ENCODE results near the gene IL22. TPM values are rescaled to one million over a fixed set of nuclear protein-coding genes. Genes with fewer than 3 reads are reported as not detected.

The IL22 gene, protein sequence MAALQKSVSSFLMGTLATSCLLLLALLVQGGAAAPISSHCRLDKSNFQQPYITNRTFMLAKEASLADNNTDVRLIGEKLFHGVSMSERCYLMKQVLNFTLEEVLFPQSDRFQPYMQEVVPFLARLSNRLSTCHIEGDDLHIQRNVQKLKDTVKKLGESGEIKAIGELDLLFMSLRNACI
- total RNA-seq: not detected

DNA sequence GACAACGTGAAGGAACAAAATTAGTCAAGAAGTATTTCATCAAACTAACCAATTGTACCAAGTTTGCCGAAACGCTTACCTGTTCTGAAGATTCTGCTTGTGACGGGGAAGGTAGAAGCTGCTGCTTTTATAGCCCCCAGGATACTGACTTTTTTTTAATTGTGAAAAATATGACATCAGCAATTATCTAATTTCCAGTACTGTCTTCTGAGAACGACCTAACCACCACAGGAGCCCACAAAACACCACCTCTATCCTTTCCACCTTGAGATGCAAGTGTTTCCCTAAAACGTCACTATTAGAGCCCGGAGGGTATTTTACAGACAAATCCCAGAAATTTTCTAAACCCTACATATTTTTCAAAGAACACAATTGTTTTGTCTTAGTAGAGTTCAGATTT is at the start of gene IL22:
TSS of gene IL22 (minus strand) at position 101 of the 400 bp plus-strand sequence. CDS start 156 bp downstream, outside the sequence.
- DNase-seq (ENCODE audit: low spot score) (no peak), ATAC-seq (no peak)
- intact Hi-C loops (cut with DNase I): no loop called here

DNA sequence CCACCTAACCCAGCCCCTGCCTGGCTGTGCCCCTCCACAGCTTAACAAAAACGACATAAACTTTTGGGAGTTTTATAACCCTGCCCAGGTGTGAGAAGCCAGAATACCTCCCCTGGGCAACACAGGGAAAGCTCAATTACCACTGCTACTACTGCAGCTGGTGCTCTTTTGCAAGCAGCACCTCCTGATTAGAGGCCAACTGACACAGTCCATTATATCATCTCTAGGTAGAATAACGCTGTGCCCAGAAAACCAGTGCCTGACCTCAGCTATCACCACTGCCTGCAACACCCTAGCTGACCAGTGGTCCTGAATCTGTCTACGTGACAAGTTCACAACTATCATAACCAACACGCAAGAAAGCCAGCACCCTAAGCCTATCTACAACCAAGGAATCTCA is 44.5 kb upstream of the IL22 start:
- ATAC-seq (no peak), DNase-seq (ENCODE audit: low spot score) (no peak)
- intact Hi-C loops (cut with DNase I): no loop called here

DNA sequence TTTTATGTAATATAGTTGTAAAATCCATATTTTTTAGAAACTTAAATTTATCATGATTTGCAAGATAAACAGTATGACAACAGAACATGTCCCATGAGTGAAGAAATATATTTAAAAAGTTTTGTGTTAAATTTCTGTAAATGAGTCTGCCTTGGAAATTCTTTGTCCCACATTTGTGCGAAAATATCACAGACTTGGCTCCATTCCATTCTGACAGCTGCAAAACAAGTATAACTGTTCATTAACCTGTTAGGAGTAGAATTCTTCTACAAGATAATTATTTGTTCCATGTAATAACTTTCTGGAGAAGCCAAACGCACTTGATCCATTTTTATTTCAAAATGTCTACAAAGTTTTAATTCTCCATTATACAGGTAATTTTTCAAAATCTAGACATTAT is 40.8 kb upstream of the IL22 start:
- no peak for DNase-seq (ENCODE audit: low spot score)
- intact Hi-C loops (cut with DNase I): no loop called here
- no peak for ATAC-seq

DNA sequence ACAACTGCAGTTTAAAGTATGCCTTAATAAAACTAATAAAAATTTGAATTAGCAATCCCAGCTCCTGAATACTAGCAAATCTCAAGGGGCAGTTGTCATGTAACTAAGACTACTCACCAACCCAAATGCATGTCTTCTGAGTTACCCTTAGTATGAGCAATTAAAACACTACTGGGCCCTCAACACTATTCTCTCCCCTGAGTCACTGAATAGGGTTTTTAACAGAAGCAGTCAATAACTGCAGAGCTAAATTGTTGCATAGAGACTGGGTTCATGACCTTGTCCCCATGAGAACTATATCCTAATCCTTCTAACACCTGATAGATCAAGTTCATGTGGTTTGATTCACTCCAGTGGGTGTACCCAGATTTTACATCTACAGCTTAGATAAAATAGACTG is 39.9 kb upstream of the IL22 start:
- DNase-seq (ENCODE audit: low spot score) (no peak), ATAC-seq (no peak)
- intact Hi-C loops (cut with DNase I): no loop called here

DNA sequence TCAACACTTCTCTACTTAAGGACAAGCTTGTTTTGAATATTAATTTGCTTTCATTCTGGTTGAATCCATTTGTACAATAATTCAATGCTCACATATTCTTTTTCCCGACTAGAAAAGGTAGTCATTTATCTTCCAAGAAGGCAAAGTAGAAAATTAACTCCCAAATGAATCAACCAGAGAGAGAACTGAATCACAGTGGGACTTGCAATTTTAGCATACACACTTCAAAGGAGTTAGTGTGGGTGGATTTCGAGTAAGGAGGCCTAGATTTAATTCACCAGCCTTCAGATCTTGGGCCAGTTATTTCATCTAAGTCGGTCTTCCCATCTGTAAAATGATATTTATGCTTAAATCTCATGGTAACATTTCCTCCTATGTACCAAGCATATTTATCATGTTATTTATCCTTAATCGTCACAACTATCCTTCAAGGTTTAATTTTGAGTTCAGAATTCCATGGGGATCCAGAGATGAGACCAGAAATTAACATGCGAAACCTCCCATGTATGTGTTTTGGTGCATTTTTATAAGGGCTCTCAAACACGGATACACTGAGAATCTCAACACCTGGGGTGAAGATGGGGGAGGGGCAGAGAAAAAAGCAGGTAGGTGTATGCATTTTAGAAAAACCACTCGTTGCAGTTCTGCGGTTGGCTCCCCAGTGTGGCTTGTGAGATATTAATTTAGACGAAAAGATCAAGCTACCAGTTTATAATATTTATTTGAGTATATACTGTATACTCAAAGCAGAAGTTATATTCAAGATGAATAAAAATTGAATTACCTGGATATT is 38.9 kb upstream of the IL22 start:
- intact Hi-C loops (cut with DNase I): no loop called here
- DNase-seq (ENCODE audit: low spot score): no peak
- no peak for ATAC-seq

DNA sequence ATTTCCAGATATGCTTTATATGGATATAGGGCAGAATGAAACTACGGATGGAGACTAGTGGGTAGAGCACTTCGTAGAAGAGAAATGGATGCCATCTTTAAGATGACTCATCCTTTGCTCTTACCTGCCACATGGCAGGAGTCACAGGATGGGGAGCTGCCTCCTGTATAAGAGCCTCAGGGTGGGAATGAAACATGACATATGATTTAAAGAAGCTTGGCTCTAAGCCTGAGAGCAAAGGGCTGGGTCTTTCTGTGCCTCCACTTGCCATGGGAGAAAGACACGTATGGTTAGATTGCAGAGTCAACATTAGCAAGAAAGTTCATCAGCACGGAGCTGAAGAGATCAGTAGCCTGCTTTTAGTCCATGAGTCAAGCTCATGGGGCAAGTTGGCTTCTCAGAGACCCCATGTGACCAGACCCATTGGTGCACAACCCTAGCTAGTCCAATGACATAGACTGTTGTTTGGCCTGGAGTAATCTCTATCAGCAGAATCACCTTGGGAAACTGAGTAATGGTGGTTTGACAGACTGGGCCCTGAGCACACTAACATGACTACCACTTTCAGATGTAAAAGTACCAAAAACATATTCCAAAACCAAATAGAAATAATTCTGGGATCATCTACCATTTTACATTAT is 38.1 kb upstream of the IL22 start:
- DNase-seq (ENCODE audit: low spot score) (no peak), ATAC-seq (no peak)
- intact Hi-C loops (cut with DNase I): no loop called here

DNA sequence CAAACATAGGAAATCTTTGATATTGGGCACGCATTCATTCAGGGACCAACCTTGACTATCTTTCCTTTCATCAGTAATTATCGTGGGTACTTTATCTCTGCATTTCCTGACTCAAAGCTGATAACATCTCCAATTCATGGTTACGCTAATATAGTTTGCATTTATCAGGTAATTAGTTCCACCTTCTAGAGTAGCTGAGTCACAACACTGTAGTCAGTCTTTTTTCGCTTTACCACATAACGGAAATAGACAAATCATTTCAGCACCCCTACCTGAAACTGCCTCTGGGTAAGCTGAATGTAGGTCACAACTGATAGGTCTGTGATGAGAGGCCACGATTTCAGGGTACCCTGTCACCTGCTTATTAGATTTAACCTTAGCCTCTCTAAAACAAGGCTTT is 36.7 kb upstream of the IL22 start:
- intact Hi-C loops (cut with DNase I): no loop called here
- ATAC-seq: no peak
- no peak for DNase-seq (ENCODE audit: low spot score)

DNA sequence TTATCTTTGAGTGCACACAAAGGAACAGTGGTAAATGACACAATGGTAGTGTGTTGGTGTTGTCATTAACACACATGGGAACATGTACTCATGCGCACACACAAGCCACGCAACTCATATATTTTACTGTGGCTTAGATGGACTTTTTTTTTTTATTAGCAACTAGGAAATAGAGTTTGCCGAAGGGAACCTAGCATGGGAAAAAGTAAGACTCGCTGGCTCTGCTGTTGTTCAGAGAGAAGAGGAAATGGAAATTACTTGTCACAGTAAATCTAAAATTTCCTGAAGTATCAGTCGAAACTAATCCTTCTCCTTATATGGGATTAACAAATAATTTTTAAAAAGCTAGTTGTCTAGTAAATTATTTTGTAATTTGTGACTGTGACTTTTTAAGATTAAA is 33.7 kb upstream of the IL22 start:
- no peak for DNase-seq (ENCODE audit: low spot score)
- ATAC-seq: no peak
- intact Hi-C loops (cut with DNase I): no loop called here

DNA sequence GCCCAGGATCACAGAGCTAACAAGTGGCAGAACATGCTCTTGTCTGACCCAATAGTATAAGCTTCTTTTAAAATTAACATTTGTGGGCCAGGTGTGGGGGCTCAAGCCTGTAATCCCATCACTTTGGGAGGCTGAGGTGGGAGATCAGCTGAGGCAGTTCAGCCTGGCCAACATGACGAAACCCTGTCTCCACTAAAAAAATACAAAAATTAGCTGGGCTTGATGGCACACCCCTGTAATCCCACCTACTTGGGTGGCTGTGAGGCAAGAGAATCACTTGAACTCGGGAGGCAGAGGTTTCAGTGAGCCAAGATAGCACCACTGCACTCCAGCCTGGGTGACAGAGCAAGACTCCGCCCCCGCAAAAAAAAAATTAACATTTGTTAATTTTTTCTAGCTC is 33.0 kb upstream of the IL22 start:
- intact Hi-C loops (cut with DNase I): no loop called here
- ATAC-seq (no peak), DNase-seq (ENCODE audit: low spot score) (no peak)

DNA sequence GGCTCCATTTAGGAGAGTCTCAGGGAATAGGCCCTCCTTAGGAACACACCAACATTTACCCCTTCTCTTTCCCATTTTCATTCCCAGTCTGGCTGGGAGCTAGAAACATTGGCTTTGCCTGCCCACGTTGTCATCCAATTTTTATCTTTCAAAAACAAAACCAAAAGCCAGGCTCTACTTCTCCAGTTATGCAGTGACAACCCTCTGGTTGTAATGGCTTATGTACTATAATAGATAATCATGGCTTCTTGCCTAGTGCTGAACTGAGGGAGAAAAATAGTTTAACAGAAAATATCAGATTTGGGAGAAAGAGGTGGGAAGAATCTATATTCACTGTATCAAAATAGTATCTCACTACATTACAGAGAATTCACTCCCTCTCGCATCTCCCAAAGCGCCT is 32.1 kb upstream of the IL22 start:
- no peak for DNase-seq (ENCODE audit: low spot score)
- intact Hi-C loops (cut with DNase I): no loop called here
- no peak for ATAC-seq

DNA sequence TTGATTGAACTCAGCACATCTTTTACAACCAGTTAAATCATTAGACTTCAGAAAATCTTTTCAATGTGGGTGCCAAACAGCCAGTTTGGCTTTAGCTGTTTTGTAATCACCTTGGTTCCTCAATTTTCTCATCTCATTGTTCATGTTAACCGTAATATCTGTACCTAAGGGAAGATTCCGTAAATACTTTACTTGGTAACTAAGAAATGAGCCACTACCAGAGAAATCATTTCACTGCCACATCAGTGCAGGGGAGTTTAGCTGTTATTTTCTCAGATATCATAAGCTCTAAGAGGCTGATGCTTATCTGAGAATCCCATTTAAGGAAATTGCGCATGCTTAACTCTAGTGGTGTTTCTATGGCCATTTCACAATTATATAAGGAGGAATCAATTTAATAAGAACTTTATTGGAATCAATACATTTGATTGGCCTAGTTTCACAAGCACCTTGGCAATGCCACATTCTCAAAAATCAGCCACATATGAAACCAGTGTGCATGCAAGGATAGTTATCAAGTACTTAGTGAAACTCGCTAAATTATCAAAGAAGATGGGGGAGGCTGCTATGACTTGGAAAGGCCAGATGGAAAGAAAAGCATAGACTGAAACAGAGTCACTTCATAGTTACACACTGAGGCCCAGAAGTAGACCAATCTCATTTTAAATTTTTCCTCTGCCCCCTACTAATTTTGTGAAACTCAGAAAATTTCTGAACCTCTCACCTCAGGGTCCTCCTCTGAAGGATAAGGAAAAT is 28.1 kb upstream of the IL22 start:
- DNase-seq (ENCODE audit: low spot score) (no peak), ATAC-seq (no peak)
- intact Hi-C loops (cut with DNase I): no loop called here

DNA sequence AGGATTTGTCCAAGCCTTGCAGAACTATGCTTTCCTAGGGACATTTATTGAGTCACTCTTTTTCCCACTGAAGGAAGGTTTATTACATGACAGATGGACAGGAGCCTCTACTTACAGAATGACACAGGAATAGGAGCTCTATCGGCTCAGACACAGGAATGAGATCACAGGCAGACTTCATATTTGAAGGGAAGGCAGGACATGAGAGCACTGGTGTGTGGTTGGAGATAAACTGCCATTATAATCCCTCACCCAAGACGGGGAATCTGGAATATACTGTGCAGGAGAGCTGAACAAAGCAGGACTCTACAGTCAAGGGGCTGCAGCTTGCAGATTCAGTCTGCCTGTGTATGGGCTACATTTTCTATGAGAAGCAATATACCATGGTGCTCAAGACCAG is 26.8 kb upstream of the IL22 start:
- no peak for DNase-seq (ENCODE audit: low spot score)
- ATAC-seq: no peak
- intact Hi-C loops (cut with DNase I): no loop called here

DNA sequence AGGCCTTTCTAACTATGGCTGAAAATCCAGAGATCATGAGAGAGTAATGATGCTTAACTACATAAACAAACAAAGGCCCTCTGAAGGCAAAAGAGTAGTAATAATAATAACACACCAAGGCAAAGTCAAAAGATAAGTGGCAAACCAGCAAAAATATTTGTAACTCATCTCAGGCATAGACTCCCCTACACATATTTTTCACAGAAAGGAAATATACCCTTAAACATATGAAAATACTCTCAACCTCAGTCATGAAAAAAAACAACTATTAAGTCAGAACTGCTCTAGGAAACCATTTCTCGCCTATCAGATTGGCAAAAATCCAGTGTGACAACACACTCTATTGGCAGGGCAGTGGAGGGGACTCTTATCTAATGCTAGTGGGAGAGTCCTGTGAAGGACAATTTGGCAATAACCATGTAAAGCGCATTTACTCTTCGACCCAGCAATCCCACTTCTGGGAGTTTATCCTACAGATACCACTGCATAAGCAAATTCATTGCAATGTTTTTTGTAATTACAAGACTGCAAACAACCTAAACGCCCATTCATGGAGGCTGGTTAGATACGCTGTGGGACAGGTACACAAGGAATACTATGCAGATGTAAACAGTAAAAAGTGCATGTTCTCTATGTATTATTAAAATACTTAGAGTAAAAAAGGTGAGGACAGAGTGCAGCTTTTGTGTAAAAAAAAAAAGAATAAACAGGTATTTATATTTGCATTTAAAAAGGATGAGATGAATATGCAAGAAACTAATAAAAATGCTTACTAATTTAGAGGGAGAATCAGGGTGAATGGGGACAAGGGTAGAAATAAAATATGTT is 26.0 kb upstream of the IL22 start:
- intact Hi-C loops (cut with DNase I): no loop called here
- ATAC-seq (no peak), DNase-seq (ENCODE audit: low spot score) (no peak)

DNA sequence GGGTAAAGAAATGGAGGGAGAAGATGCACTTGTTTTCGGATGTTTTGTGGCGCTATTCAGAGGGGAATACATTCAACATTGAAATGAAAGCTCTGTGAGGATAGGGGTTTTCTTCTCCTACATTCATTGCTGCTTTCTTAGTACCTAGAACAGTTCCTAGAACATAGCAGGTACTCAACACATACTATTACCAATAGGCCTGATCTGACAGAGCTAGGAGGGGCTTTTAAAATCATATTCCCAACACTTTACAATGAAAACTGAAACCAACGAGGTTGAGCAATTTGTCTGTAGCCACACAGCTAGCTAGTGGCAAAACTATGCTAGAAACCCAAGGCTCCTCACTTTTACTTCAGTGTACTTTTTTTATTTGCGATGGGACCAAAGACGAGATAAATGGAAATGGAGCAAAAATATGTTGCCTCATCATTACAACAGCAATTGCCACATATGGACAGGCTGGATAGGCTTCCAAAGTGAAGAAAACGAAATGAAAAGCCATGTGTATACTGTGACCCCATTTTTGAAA is 23.1 kb upstream of the IL22 start:
- intact Hi-C loops (cut with DNase I): no loop called here
- ATAC-seq: no peak
- no peak for DNase-seq (ENCODE audit: low spot score)

DNA sequence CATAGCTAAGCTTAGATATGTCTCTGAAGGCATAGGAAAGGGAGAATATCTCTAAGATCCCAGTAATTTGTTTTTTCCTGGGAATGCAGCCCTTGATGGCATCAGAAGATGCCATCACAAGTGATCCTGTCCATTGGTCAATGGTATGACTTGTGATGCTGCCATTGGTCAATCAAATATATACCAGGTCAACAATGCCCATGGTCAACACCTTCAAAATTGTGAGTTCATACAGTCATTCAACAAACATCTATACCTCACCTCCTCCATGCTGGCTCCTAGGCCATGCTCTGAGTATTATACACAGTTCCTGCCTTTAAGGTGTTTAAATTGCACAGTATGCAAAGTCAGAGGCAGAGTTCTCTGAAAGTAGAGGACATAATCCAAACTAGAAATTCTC is 19.3 kb upstream of the IL22 start:
- intact Hi-C loops (cut with DNase I): no loop called here
- DNase-seq (ENCODE audit: low spot score) (no peak), ATAC-seq (no peak)

DNA sequence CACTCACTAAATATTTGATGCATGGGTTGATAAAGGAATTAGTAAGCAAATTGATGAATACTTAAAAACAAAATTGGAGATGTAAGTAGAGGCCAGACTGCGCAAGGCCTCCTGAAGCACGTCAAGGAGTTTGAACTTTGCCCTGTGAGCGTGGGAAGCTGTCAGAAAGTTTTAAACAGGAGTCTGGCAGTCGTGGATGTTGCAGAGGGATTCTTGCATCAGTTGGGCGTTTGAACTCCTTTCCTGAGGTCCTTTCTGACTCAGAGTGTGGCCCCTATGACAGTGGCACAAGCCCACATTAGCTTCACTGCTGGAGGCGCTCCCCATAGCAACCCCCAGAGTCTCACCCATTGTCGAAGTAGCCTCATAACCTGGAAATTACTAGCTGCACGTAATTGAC is 17.9 kb upstream of the IL22 start:
- intact Hi-C loops (cut with DNase I): no loop called here
- DNase-seq (ENCODE audit: low spot score) (no peak), ATAC-seq (no peak)

DNA sequence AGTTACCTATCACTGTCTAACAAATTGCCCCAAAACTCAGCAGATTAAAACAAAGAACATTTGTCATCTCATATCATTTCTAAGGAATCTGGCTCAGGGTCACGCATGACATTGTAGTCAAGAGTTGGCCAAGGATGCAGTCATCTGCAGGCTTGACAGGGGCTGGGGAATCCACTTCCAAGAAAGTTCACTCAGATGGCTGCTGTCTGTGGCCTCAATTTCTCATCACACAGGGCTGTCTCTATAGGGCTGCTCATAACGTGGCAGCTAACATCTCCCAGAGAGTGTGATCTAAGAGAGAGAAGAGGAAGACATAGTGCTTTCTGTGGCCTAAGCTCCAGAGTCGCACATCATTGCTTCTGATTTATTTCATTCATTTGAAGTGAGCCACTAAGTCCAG is 17.0 kb upstream of the IL22 start:
- intact Hi-C loops (cut with DNase I): no loop called here
- ATAC-seq (no peak), DNase-seq (ENCODE audit: low spot score) (no peak)

DNA sequence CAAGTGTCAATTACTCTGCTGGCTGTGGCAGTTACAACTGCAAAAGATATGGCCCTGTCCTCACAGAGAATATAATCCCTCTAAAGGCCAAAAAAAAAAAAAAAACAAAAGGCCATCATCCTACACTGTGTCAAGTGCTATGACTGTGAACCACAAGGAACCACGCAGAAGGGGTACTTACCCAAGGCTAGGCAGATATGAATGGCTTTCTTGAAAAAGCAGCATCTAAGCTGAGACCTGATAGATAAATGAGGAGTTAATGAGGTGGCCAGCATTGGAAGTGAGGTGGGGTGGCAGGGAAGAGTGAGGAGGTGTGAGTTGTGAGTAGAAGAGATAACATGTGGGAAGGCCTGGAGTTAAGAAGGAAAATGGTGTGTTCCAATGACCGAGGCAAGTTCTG is 16.4 kb upstream of the IL22 start:
- intact Hi-C loops (cut with DNase I): no loop called here
- DNase-seq (ENCODE audit: low spot score) (no peak), ATAC-seq (no peak)

DNA sequence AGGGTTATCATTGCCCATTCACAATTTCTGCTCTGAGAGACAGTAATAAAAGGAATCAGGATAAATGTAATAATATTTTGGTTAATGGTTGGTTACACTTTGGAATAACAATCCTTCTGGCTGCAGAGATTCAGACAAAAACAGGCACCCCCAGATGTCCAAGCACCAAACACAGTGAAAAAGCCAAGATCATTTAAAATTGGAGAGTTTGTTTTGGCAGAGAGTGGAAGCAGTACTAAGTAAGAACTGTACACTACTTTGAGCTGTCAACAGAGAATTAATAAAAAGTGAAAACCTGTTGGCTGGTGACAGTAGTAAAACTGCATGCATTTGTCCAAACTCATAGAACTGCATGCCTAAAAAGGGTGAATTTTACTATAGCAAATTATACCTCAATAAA is 15.6 kb upstream of the IL22 start:
- DNase-seq (ENCODE audit: low spot score): no peak
- intact Hi-C loops (cut with DNase I): no loop called here
- no peak for ATAC-seq

Measured in sciatic nerve (tissue), 2 donors.